SKM-1 treated with dmso at 0.1 percent for 144 hours (cell line): ENCODE data around the gene COMMD3.

Source experiments
- DNase-seq: peaks from one replicate; lab custom pipeline; 2025; ENCODE audit not compliant: unreplicated experiment; lab: John Stamatoyannopoulos, UW

Gene COMMD3

DNA sequence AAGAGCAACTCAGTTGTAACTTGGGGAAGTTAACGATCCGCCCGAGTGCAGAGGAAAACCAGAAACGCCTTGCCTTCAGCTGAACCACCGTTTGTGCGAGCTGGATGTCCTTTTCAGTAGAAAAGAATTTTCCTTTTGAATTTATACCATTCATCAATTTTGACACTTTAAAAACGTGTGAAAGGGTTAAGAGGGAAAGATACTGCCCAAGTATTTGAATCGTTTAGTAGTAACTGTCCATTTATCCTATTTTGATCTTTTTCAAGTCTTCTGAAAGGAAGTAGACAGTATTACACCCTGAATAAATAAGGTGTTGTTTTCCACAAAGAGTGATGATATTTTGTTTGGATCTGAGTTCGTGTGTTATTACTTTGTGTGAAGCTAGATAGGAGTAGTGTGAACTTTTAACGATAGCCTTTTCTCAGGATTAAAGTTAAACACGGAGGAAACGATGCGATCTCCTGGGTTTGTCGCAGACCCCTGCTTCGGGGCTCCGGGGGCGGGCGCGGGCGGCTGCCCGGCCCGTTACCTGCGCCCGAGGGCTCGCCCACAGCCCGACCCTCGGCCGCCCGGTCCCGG, 3.9 kb downstream of the COMMD3 start:
- DNase-seq: no peak

DNA sequence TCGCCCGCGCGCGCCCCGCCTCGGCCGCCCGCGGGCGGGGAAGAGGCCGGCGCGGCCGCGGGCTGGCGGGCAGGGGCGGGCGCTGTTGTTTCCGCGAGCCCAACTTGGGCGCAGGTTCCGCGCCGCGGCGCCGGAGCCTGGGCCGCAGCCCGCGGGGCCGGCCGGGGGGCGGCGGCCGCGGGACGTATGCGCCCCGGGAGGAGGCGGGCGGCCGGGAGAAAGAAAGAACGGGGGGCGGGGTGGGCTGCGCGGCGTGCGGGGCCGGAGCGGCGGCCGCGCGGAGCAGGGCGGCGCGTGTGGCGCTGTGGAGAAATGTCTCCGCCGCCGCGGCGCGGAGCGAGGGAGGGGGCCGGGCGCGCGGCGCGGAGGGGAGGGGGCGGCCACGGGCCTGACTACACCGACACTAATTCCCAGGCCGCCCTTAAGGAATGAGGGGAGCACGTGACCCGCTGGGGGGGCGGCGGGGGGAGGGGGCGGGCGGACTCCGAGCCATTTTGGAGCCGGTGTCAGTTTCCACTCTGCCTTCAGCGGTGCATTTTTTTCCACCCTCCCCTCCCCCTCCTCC, 4.5 kb downstream of the COMMD3 start, which contains the start of gene BMI1:
Gene BMI1 (plus strand): TSS at position 509 of the 565 bp plus-strand sequence. CDS start 5,351 bp downstream, outside the sequence.
- DNase-seq: peak; percentile 19

DNA sequence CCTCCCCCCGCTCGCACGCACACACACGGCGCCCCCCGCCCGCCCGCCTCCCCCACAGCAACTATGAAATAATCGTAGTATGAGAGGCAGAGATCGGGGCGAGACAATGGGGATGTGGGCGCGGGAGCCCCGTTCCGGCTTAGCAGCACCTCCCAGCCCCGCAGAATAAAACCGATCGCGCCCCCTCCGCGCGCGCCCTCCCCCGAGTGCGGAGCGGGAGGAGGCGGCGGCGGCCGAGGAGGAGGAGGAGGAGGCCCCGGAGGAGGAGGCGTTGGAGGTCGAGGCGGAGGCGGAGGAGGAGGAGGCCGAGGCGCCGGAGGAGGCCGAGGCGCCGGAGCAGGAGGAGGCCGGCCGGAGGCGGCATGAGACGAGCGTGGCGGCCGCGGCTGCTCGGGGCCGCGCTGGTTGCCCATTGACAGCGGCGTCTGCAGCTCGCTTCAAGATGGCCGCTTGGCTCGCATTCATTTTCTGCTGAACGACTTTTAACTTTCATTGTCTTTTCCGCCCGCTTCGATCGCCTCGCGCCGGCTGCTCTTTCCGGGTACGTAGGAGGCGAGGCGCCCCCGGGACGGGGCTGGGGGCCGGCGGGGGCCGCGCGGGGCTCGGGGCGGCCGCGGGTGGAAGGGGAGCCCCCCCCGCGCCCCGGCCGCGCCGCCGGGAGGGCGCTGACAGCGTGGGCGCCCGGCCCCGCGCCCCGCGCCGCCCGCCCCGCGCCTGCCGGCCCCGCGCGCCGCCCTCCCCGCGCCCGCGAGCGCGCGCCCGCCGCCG, 5.2 kb downstream of the COMMD3 start:
- DNase-seq: no peak

DNA sequence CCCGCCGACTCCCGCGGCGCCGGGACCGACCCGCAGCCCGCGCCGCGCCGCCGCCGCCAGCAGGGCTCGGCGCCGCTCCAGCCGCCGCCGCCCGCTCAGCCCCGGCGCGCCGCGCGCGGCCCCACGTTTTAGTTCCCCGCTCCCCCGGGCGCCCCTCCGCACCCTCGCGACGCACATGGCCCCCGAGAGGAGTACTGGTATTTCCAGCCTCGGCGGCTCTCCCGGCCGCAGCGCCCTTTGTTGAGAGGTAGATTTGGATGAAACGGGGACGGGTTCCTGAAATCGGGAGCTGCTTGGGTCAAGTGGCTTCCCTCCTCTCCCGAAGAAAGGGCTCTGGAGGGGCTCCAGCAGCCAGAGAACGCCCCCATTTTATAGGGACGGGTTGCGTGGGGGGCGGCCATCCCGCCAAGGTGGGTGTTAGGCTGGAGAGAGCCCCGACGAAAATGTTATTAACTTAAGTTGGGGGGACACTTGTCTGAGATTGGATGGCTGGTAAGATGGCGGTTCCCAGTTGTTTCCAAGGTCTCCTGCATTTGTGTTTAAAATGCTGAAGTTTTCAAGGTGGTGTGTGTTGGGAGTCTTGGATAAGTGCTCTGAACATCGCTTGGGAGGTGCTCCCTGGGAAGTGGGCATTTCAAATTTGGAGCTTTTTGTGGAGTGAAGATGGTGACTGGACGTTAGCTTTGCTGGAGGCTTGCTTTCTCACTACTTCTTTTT, 5.9 kb downstream of the COMMD3 start:
- no peak for DNase-seq

DNA sequence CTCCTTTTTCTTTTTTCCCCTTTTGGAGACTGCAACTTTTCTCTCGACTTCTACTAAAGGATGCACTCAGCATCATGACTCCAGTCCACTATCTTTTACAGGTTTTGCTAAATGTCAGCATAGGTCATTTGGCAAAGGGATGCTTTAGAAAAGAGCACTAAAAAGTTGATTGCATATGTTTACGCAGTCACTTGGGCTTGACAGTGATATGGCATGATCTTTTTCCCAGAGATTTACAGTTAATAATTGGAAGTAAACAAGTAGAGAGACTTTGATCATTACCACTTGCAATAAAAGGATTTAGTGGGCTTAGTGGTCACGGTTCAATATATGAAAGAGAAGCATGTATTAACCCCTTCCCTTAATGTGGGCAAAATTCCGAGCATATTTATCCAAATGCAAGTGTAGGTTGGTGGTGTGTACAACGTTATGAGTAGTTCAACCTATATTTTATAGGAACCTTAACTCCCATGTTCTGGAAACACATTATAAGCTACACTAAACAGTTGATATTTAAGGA, 6.5 kb downstream of the COMMD3 start:
- no peak for DNase-seq

DNA sequence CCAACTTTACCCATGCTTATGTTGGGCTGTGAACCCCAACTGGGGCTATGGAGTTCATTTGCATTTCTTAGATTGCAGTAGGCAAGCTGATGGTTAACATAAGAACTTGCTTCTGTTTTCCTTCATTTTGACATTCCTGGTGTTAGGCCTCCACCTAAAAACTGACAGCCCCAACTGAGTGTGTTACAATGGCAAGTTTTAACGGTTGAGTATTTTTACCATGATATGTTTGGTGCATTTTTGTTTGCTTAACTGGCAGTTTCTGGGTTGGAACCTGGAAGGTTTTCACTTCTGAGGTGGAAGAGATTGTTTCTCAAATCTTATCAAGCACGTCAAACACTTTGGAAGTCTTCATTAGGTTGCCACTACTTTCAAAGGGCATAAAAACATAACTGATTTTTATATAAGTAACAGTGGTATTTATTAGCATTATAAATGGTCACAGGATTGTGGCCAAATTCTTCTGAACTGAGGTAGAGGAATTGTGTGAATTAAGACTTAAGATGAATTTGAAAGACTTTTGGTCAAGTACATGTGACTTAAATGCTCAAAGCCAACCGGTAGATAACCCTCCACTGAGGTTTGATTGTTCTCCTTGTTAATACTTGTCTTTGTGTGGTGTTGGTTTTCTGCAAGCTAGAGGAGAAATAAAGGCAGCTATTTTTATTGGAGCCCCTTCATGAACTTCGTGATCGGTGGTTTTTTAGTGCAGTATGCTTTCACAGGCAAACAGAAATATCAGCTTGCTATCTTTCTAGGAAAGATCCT, 7.5 kb downstream of the COMMD3 start:
- DNase-seq: no peak

DNA sequence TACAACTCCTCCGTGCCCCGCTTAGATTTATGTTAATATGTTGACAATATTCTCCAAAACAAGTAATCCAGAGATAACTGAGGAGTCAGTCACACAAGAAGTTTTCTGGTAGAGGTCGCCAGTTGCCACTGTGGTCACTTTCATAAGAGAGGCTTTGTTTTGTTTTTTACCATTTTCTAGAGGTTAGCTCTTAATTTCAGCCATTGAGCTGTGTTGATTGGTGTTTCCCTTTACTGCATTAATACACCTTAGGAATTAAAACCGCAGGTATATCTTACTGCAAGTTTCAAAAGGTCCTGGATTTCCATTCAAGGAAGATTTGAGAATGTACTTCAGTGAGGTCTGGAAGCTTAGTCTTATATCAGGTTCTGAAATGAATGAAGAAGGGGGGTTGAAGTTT, 8.2 kb downstream of the COMMD3 start:
- no peak for DNase-seq

DNA sequence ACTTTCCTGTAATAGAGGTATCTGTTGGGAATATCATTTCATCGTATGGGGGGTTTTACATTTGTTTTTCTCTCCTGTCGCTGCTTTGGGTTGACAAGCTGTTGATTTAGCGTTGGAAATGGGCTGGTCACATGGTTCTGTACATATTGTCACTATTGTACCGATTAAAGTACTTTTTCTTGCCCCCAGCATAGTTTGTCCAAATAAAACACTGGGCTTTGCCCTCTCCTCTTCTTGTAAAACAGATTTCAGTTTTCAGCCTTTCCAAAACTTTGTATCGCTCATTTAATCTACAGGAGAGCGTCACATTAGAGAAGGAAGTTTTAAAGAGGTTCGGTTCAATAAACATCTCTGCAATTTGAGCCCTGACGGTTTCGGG, 8.7 kb downstream of the COMMD3 start:
- DNase-seq: no peak

DNA sequence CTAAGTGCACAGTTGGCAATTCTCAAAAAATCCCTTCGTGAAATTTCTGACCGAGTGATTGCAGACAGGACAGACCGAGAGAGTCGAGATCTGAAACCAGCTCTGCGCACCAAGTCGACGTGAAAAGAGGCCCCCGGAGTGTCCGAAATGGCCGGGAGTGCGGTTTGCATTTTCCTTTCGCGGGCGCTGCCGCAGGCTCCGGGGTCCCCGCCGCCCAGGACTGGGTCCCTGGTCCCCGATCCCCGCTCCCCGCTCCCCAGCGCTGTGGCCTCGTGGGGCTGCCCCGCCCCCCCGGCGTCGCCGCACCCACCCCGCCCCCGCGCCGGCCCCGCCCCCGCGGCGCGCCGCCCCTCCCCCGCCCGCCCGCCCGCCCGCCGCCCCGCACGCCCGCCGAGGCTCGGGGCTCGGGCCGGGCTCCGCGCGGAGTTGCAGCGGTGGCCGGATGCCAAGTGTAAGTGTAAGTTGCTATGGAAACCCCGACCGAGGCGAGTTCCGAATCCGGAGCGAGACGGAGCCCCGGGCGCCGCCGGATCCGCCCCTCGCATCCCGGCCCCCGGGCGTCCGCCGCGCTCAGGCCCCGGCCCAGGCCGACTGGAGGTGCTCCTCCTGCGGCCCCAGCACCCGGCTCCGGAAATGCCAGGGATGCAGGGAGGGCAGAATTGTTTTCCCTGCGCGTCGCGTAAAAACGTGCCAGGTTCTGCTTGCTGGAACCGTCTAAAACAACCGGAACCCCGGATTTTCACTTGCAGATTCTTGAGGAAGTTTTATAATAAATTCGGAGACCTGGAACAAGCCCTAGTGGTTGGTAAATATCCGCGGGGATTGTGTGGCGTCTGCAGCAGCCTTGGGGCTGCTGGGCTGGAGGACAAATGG, 9.3 kb downstream of the COMMD3 start:
- no peak for DNase-seq

DNA sequence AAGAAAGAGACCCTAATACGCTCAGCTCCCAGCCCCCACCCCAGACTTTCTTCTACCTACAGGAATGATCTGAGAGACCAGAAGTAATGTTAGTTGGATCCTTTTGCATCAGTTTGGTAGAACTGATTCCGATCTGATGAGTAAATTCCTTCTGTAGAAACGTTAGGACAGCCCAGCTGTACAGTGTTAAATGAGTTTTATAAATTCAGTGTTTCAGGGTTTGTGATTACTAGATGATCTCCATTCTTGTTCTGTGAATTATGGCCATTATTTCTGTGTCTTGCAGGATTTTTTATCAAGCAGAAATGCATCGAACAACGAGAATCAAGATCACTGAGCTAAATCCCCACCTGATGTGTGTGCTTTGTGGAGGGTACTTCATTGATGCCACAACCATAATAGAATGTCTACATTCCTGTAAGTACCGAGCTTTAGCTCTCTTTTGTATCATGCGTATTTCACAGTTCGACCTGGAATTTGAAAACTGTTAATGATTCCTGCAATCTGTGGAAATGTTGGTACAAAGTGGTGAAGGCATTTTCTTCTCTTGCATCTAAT, 10.0 kb downstream of the COMMD3 start:
- no peak for DNase-seq

DNA sequence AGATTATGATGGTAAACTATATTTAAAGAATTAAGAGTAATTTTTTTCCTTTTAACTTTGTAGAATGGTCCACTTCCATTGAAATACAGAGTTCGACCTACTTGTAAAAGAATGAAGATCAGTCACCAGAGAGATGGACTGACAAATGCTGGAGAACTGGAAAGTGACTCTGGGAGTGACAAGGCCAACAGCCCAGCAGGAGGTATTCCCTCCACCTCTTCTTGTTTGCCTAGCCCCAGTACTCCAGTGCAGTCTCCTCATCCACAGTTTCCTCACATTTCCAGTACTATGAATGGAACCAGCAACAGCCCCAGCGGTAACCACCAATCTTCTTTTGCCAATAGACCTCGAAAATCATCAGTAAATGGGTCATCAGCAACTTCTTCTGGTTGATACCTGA, 13.0 kb downstream of the COMMD3 start:
- no peak for DNase-seq

DNA sequence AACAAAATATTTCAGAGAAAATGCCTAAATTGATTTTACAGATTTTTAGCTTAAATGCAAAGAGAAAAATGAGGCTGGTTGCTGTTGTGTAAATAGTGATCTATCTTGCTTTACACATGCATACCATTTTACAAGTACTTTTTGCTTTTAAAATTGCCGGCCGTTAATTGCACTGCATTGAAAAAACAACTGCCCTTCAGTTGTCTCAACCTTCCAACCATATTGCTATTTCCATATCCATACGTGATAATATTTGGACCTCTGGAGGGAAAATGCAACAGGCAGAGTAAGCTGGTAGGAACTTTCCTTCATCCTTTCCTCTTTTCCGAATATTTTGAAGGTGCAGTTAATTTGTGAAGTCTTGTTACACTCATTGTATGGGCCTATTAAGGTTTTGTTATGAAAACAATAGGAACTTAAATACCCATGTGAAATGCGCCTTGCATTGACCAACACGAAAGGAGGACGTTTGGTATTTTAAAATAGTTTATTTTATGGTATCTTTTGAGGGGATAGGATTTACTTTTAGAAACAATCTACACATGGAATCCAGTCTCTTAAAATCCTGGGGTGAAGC, 16.0 kb downstream of the COMMD3 start:
- no peak for DNase-seq

DNA sequence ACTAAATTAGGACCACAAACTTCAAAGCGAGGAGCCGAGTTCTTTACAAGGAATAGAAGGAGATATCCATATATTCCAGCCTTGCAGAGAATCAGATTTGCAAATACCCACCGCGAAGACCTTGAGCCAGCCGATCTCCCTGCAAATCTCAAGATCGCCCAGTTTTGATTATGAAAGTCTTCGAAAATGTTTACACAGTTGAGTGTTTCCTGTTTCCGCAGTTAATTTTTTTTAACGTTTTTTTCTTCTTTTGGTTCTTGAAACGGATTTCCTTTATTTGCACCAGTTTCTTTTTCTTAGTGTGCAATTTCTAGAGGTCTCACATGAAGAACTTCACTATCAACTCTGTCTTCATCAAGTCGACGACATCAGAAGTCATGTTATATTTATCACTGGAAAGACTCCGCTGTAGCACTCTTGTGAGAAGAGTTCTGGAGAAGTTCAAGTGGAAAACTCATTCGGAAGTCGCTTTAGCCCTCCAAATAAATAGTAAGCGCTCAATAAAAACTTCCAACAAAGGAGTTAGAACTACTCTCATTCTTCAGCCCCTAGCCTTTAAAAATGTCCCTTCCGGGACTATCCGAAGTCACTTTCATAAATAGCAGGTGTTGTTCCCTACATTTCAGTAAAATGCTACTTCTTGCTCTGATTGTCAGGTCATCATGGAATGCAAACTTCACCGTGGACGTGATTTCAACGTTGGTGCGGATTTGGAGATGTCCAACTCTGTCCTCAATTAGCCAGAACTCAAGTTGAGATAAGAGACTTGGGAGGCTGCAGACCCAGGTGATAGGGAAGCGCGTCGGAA, 17.2 kb downstream of the COMMD3 start:
- no peak for DNase-seq

DNA sequence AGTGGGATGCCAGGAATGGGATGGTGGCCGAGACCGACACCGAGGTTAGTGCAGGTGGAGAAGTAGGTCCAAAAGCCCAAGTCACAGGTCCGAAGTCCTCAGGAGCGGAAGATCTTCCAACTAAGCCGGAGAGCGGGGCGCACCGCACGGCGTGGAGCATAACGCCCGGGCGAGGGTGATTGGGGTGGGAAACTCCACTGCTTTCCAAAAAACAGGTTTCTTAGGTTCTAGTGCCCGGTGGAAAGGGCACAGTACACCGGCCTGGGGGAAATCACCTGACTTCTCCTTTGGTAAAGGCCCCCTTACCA, 17.7 kb downstream of the COMMD3 start:
- no peak for DNase-seq

DNA sequence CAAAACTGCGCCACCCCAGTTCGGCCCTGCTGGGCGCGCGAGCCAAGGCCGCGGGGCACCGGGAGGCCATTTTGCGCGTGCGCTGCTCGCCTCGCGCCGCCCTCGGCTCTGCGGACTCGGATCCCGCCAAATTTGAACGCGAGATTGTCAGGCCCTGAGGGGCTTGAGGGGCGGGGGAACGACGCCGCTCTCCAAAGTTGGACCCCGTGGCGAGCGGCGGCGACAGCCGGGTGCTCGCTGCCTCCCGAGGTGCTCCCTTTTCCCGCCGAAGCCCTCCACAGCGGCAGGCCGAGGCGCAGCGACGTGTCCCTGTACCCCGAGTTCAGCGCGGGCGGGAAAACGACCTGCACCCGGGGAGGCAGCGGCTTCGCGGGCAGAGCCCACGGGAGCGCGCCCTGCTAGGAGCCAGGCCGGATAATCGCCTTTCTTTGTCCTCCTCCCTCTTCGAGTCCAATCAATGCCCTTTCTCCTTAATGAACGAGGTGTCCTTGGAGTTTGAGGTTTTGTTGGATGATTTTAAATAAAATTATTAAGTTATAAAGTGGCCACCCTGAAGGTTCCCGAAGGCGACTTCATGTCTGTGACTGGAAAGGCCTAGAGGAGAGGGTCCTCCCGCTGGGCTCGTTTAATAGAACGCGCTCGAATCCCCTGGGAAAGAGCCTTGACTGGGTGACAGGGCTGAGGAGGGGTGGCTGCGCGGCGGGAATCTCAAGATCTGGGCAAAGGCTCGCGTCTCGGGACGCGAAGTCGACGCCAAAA, 18.4 kb downstream of the COMMD3 start:
- no peak for DNase-seq

DNA sequence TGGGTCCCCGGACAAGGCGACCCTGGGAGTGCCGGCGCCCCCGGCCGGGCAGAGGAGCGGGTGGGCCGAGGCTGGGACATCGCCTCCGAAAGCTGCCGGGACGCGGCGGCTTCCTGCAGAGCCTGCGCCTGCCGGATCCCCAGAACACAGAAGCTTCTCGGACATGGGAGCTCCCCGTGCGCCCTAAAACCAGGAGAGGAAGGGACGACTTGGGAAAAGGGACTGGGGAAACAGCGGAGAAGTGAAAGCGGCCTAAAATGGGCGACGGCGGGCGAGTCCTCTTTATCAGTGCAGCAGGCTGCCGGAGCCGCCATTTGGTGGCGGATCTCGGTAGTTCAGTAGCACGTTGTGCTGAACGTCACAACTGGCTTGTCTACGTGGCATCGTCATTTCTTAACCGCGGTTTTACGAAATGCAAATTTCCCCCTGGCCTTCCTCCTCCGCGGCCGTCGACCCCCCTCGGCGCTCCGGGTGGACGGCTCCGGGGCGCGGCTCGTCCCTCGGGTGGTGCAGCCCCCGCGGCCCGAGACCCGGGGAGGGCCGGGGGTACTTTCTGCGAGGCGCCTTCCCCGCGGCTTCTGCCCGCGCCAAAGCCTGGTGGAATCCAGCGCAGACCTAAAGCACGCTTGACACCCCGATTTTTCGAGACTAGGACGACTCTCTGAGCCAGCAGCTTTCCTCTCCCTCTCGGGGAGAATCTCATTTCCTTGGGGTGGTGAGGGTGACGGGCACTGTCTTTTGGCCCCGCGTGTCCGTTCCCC, 19.2 kb downstream of the COMMD3 start:
- DNase-seq: no peak
